Upper lobe of left lung (tissue), 6 donors: ENCODE data around the gene CDK5R1. TPM values are rescaled to one million over a fixed set of nuclear protein-coding genes. Genes with fewer than 3 reads are reported as not detected.

Experiments used
- ATAC-seq, 2 donors: fragments of 200-7000 bp; cut with Tn5 transposase; one replicate each; pipeline ENCODE4 v1.9.1; 2022; ENCODE audit warnings: mild to moderate bottlenecking in 2 of 2, moderate library complexity in 2 of 2; ENCODE audit not compliant: low FRiP score in 2 of 2
- DNase-seq, 2 donors: peaks; one replicate each; pipeline ENCODE4 v3.0.0-alpha.2; 2019 to 2020
- H3K27ac ChIP-seq, 4 donors: fragments of 200-600 bp; sonication (generic); one replicate each; pipeline ENCODE4 v1.5.1; 2016 to 2019
- H3K27me3 ChIP-seq, 4 donors: fragments of 200-600 bp; sonication (generic); one replicate each; pipeline ENCODE4 v1.5.1; 2017 to 2019
- H3K36me3 ChIP-seq, 4 donors: fragments of 200-600 bp; sonication (generic); one replicate each; pipeline ENCODE4 v1.5.1; 2016 to 2019
- H3K4me1 ChIP-seq, 4 donors: fragments of 200-600 bp; sonication (generic); one replicate each; pipeline ENCODE4 v1.5.1; 2018 to 2019
- H3K4me3 ChIP-seq, 4 donors: fragments of 200-600 bp; sonication (generic); one replicate each; pipeline ENCODE4 v1.5.1; 2017 to 2019; ENCODE audit warnings: mild to moderate bottlenecking in 2 of 4, moderate library complexity in 1 of 4
- H3K9me3 ChIP-seq, 4 donors: fragments of 200-600 bp; sonication (generic); one replicate each; pipeline ENCODE4 v1.5.1; 2018 to 2019
- EP300 ChIP-seq, 4 donors: sonication (generic); formaldehyde crosslinking; IDR thresholded peaks; one replicate each; pipeline ENCODE4 v1.5.1; 2017; ENCODE audit warnings: antibody characterized with exemption in 4 of 4, control low read depth in 2 of 4
- POLR2A ChIP-seq, 4 donors: fragments of 450-650 bp; IDR thresholded peaks; one replicate each; pipeline ENCODE4 v1.5.1; 2016 to 2017; ENCODE audit warnings: antibody characterized with exemption in 4 of 4, mild to moderate bottlenecking in 2 of 4
- POLR2AphosphoS5 ChIP-seq, 2 donors: sonication (generic); formaldehyde crosslinking; IDR thresholded peaks; one replicate each; pipeline ENCODE4 v1.5.1; 2017; ENCODE audit warnings: antibody characterized with exemption in 2 of 2
- WGBS, 2 donors: methylation state at CpG; one replicate each; pipeline ENCODE4 v1.1.5; 2017 to 2018; 5-methylcytosine and 5-hydroxymethylcytosine counted together
- total RNA-seq, 6 donors: library from RNA; depleted of rRNA in 4 of 6; stranded (reverse); fragments of >200 nt in 4 of 6; gene quantifications; one replicate each; pipeline versions ENCODE4 v1.1.0 to v1.2.1, GENCODE V29; 2016 to 2021
- TF ChIP-seq, protein P1 (sequence below), 6 experiments: fragments of 450-650 bp in 4 of 6; fragments of 200-600 bp in 2 of 6; sonication (generic) in 2 of 6; IDR thresholded peaks; one replicate each; pipeline ENCODE4 v1.5.1; 2016 to 2019; ENCODE audit warnings: antibody characterized with exemption in 6 of 6
- donor health status: DM: no; HTN: no; CAD: no; lungs with moderate emphysema.
- donor health status: DM: no; HTN: yes; CAD: no; lungs with severe emphysema.

Gene CDK5R1
- total RNA-seq, 6 donors from 2014 or later, result 0.76 to 3.1 (median 1.5) TPM

DNA sequence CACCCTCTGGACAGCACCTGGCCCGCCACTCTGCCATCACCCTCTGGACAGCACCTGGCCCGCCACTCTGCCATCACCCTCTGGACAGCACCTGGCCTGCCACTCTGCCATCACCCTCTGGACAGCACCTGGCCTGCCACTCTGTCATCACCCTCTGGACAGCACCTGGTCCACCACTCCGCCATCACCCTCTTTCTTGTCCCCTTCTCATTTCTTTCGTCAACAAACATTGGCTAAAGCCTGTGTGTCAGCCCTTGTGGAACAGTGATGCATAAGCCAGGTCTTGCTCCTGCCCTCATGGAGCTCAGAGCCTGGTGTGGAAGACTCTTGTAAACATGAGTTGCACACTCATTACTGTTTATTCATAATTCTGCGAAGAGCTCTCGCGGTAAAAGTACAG, 31.2 kb downstream of the CDK5R1 start:
- TF ChIP-seq POLR2AphosphoS5 (IDR thresholded peaks at IDR 0.05), result no peak
- TF ChIP-seq, protein P1, sequence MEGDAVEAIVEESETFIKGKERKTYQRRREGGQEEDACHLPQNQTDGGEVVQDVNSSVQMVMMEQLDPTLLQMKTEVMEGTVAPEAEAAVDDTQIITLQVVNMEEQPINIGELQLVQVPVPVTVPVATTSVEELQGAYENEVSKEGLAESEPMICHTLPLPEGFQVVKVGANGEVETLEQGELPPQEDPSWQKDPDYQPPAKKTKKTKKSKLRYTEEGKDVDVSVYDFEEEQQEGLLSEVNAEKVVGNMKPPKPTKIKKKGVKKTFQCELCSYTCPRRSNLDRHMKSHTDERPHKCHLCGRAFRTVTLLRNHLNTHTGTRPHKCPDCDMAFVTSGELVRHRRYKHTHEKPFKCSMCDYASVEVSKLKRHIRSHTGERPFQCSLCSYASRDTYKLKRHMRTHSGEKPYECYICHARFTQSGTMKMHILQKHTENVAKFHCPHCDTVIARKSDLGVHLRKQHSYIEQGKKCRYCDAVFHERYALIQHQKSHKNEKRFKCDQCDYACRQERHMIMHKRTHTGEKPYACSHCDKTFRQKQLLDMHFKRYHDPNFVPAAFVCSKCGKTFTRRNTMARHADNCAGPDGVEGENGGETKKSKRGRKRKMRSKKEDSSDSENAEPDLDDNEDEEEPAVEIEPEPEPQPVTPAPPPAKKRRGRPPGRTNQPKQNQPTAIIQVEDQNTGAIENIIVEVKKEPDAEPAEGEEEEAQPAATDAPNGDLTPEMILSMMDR (IDR thresholded peaks at IDR 0.05), result no peak
- TF ChIP-seq POLR2A (IDR thresholded peaks at IDR 0.05), result no peak
- TF ChIP-seq EP300 (IDR thresholded peaks at IDR 0.05), result no peak
- ATAC-seq, result no peak
- H3K9me3 ChIP-seq, result no peaks in the 10 kb centered on the region
- 90 to 95% methylated on average over 7 of the region's 7 CpGs for WGBS, 2 donors
- H3K27ac ChIP-seq, result no peak overlapping the region
- DNase-seq, result peak in 1 of 2 donors; percentile 30
- H3K36me3 ChIP-seq, result no peaks in the 10 kb centered on the region
- no peaks in the 10 kb centered on the region for H3K27me3 ChIP-seq
- H3K4me3 ChIP-seq, result no peak overlapping the region
- peaks cover 16 to 21% (median 20%) of the 10 kb centered on the region in 4 donors for H3K4me1 ChIP-seq

DNA sequence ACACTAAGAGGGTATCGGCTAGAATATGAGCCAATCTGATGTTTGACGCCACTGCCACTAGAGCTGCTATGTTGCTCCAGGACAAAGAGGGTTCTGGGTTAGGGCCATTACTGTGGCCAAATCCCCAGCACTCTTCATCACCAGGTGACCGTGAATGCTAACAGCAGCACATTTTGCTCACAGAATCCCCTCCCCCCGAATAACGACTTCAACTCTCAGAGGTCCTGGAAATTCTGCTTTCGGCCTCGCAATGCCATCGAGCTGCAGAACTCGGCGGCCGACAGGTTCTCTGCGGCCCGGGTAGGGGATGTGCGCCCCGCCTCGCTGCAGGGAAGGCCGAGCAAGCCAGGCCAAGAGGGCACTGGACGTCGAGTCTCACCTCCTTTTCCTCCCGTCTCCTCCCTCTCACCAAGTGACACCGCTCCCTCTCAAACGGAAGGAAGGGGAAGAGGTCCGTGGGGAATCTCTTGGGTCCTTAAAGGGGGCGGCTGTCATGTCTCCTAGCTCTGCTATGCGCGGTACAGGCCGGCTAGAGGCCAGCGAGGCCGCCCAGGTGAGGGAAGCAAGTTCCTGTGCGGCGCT, 31.9 kb downstream of the CDK5R1 start:
- TF ChIP-seq, protein P1 (IDR thresholded peaks at IDR 0.05), result no peak
- no peak for TF ChIP-seq EP300 (IDR thresholded peaks at IDR 0.05)
- no peak for TF ChIP-seq POLR2A (IDR thresholded peaks at IDR 0.05)
- TF ChIP-seq POLR2AphosphoS5 (IDR thresholded peaks at IDR 0.05), result no peak
- WGBS, 2 donors, result 42 to 47% methylated on average over 24 to 31 of the region's 31 CpGs
- Histone ChIP-seq H3K27me3 (no peaks in the 10 kb centered on the region), H3K27ac (peak overlapping the region in 2 of 4 donors; percentile 49 to 66), H3K4me3 (peak overlapping the region in 3 of 4 donors; percentile 44 to 58 (median 56)), H3K36me3 (no peaks in the 10 kb centered on the region), H3K9me3 (no peaks in the 10 kb centered on the region), H3K4me1 (peaks cover 16 to 21% (median 20%) of the 10 kb centered on the region in 4 donors)
- ATAC-seq (no peak), DNase-seq (no peak)

DNA sequence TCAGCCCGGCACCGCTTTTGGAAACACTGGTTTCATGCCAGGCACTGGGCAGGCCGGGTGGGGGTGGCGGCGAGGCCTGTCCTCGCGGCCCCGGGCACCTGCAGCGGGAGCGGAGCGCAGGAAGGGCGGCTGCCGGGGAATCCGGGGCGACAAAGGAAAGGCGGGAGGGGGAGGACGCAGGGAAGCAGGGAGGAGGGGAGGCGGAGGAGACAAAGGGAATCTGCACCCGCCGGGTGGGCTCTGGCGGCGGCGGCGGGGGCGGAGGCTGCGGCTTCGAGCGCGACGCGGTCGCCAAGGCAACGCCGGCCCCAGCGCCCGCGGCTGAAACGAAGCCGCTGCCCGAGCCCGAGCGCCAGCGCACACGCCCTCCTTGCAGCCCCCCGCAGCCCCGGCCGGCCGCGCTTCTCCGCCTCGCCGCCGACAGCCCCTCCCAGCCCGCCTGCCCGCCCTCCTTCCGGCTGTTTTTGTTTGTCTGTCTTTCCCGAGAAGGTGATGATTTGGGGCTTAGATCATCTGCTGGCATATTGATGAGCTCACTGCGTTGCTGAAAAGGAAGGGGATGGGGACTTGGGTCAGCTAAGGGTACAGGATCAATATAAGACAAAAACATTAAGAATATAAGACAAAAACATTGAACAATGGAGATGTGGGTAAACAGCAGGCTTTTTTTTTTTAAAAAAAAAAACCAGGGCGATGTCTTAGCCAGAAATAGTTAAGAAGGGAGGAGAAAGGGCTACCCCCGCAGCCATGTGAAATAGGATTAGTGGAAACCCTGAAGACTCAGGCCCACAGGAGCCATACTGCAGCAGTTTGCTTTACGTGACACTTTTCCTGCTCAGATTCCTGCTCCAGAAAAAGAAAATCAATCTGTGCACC, 32.7 kb downstream of the CDK5R1 start:
- TF ChIP-seq EP300 (IDR thresholded peaks at IDR 0.05), result no peak
- TF ChIP-seq, protein P1 (IDR thresholded peaks at IDR 0.05), result no peak
- no peak for TF ChIP-seq POLR2AphosphoS5 (IDR thresholded peaks at IDR 0.05)
- no peak for TF ChIP-seq POLR2A (IDR thresholded peaks at IDR 0.05)
- peak overlapping the region in 3 of 4 donors; percentile 49 to 66 (median 49) for H3K27ac ChIP-seq
- peak overlapping the region in 3 of 4 donors; percentile 44 to 58 (median 56) for H3K4me3 ChIP-seq
- WGBS, 2 donors, result 1 to 4% methylated on average over 21 to 37 of the region's 61 CpGs
- ATAC-seq (peak in 1 of 2 donors; percentile 89), DNase-seq (peak in 1 of 2 donors; percentile 91)
- H3K36me3 ChIP-seq, result no peaks in the 10 kb centered on the region
- no peaks in the 10 kb centered on the region for H3K9me3 ChIP-seq
- no peaks in the 10 kb centered on the region for H3K27me3 ChIP-seq
- peaks cover 16 to 21% (median 20%) of the 10 kb centered on the region in 4 donors for H3K4me1 ChIP-seq

DNA sequence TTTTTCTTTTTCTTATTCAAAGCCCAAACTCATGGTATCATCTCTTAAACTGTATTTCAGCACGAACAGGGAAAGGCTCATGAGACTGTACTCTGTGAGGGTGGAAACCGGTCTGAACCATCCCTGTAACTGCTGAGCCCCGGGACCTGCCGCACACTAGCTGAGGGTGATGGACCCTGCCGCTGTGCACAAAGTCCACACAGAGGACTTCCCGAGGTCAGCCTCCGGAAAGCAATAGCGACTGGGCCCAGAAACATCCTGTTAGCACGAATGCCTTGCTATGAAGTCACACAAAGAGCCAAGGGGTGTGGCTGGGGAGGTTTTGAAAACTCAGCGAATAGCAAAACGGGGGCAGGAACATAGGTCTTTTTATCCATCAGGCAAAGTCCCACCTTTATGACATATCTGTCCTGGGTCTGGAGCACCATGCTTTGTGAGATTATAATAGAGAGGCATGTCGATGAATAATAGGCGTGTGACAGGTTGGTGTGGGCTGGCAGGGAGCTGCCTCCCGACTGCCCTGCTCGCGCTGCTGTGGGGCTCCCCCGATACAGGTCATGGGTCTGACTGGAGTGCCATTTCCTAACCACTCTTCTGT, 33.4 kb downstream of the CDK5R1 start:
- DNase-seq, result peak in 1 of 2 donors; percentile 54
- peak overlapping the region in 1 of 4 donors; percentile 49 for H3K27ac ChIP-seq
- ATAC-seq, result peak in 1 of 2 donors; percentile 27

More for the DNA sequence above, 33.4 kb downstream of the CDK5R1 start:
- Histone ChIP-seq H3K4me1 (peaks cover 16 to 21% (median 20%) of the 10 kb centered on the region in 4 donors), H3K36me3 (no peaks in the 10 kb centered on the region), H3K4me3 (peak overlapping the region in 3 of 4 donors; percentile 44 to 58 (median 56)), H3K27me3 (no peaks in the 10 kb centered on the region), H3K9me3 (no peaks in the 10 kb centered on the region)
- TF ChIP-seq POLR2AphosphoS5 (IDR thresholded peaks at IDR 0.05), result peak in 1 of 2 donors; percentile 37
- TF ChIP-seq, protein P1 (IDR thresholded peaks at IDR 0.05), result no peak
- no peak for TF ChIP-seq EP300 (IDR thresholded peaks at IDR 0.05)
- peak in 1 of 4 donors; percentile 19 for TF ChIP-seq POLR2A (IDR thresholded peaks at IDR 0.05)
- 43 to 50% methylated on average over 17 of the region's 17 CpGs for WGBS, 2 donors
